GM18505 (cell line): ENCODE measurements around the gene F8.

Experiments
- ATAC-seq: cut with Tn5 transposase; IDR thresholded peaks from one replicate; pipeline ENCODE4 v1.9.1; 2021; ENCODE audit not compliant: unreplicated experiment
- POLR2A ChIP-seq: IDR thresholded peaks from 4 replicates; pipeline ENCODE4 v1.6.1; 2011; ENCODE audit warnings: borderline replicate concordance; ENCODE audit not compliant: insufficient read depth, insufficient read length; ENCODE audit errors: extremely low read depth

Gene F8

GRCh38 chrX:154797006-154797405, 225.5 kb downstream of the F8 start:
- no peak for ATAC-seq
- TF ChIP-seq POLR2A = no peak

DNA sequence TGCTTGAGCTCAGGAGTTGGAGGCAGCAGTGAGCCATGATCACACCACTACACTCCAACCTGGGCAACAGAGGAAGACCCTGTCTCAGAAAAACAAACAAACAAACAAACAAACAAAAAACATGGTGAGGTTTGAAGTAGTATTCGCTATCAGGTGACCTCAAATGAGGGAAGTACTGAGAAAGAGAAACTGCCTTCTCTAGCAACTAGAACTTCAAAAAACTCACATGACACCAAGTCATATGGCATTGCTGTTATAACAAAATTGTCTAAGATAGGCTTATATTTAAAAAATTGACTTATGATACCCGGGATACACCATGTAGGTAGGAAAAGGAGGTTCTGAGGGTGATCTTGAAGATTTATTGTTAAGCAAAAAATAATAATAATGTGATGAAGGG, 227.5 kb downstream of the F8 start:
- no peak for ATAC-seq
- no peak for TF ChIP-seq POLR2A

- TF ChIP-seq POLR2A = no peak
- no peak for ATAC-seq
These were observed 229.3 kb downstream of the F8 start for GRCh38 chrX:154793084-154793795.

GRCh38 chrX:154791939-154792338, 230.6 kb downstream of the F8 start:
- TF ChIP-seq POLR2A = no peak

GRCh38 chrX:154791467-154791866, 231.1 kb downstream of the F8 start:
- no peak for ATAC-seq
- no peak for TF ChIP-seq POLR2A

More at GRCh38 chrX:154791939-154792338, 230.6 kb downstream of the F8 start:
- no peak for ATAC-seq
